ENCODE results near the gene C11orf52.

Gene C11orf52

DNA sequence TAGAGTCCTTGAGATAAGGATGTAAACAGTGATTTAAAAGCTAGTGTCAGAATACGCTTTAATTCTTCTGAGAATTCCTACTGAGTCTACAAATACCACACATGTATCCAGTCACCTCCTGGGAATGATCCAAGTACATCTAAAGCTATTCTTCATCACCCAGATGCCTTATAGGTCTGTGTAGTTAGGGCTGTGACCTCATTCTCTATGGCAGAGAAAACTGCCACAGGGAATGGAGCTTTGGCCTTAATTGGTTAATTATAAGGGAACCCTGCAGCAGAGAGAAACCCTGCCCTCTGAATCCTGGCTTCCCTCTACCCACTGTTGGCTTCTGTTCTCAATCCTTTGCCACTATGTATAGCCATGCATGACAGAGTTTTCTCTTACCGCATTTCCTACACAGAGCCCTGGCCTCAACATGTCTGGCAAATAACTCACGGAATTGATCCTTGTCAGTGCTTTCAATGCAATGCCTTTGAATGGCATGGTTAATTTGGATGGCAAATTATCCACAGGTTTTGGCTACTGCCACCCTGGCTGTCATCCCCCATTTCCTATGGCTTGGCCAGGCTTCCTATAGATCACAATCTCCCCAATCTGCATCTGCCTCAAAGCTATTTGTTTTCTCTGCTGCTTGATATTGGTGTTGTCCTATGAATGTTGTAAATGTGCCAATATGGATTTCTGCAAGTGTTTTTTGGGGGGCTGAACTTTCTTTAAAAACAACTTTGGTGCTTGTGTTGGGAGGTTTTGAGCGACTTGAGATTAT is 21.3 kb downstream of the C11orf52 start:
- no peak for DNase-seq

DNA sequence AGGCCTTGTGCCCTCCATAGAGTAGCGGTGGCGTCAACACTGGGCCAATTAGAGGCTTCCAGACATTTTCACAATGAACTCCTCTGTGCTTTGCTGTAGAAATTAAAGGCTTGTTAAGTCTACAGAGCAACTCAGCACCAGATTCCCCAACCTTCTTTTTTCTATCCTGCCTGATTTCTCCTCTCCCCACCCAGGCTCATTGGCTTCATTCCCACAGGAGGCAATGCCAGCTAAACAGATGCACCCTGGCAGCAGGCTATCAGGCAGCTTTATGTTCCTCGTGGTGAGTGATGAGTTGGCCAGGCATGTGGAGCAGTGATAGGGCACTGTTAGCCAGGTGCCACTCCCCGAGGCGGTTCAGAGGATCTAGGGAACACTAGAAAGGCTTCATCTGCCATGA is 23.2 kb downstream of the C11orf52 start:
- no peak for DNase-seq

DNA sequence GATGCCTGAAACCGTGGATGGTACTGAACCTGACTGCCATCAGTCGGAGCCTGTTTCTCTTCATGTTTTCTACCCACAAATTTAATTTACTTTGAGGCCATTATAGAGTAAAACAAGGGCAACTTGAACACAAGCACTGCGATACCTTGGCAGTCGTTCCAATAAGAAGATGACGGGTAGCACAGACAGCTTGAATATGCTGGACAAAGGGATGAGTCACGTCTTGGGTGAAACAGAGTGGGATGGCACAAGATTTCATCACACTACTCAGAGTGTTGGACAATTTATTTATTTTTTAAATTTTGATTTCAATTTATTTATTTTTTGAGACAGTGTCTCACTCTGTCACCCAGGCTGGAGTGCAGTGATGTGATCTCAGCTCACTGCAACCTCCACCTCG is 24.1 kb downstream of the C11orf52 start:
- no peak for DNase-seq

DNA sequence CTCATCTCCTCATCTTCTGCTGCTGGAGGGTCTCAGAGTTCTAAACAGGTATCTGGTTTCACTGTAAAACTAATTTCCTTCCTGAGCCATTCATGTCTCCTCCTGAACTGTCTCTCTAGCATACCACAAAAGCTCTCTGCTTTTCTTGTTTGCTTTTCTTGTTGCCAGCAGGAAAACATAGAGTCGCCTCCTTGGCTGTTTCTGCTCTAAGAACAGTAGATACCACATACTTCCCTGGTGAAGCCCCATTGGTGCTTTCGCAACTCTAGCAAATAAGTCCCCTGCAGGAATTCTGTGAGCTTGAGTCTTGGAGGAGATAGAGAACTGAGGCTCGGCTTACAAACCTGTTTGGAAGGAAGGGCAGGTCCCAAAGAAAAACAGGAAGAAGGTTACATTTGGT is 25.4 kb downstream of the C11orf52 start:
- no peak for DNase-seq

DNA sequence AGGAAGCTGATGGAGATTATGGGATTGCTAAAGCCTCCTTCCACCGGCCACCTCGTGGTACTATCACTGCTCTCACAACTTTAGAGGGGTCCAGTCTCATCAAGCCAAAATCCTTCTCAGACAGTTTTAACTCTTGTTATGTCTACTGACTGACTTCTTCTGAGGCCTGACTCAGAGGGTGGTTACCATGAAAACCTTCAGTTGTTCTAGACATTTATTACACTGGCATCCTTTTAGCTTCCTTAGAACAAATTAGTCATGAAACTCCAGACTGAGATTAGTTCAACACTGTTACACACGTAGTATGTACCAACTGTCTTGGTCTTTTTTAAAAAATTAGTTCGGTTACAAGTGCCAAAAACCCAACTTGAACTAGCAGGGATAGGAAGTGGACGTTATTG is 25.9 kb downstream of the C11orf52 start:
- no peak for DNase-seq

DNA sequence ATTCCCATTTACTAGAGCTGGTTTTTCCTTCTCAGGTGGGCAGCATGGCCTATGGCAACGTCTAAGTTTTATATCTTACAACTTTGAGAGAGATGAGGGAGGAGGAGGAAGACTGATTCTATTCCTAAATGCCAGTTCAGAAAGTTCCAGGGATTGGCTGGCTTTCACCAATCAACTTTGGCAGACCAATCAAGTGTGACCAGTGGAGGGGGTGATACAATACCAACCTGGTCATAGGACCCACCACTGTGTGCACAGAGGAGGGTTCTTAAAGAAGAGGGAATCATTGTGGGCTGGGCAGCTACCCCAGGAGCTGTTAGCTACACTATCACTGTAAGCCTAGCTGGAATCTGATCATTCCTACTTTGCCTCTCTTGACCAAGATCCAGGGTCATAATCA is 26.5 kb downstream of the C11orf52 start:
- no peak for DNase-seq

DNA sequence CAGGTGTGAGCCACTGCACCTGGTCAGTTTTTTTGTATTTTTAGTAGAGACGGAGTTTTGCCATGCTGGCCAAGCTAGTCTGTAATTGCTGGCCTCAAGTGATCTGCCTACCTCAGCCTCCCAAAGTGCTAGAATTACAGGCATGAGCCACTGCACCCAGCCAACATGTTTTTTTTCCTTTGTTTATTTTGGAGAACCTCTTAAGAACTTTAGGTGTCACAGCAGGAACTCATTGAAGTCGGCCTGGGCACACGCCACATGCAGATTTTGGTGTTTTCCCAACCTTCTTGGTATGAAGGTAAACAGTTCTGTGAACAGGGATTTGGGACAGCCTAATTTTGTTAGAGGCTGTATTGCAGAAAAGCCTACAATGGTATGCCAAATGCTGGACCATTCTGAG is 27.8 kb downstream of the C11orf52 start:
- DNase-seq: no peak

DNA sequence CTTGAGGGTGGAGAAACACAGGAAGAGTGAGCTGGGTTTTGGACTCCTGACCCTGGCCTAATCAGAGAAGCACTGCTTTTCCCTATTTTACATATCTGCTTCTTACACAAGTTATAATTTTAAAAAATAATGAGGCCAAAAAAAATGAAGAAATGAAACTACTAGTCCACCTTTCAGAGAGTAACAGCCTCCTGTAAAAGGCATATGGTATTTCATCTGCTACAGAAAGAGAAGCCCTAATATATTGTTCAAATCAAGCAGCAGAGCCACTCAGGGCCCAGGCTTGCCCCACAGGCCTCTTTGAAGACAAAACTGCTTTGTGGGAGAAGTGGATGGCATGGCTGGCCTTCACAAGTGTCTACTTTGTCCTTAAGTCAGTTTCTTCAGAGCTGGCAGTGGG is 28.4 kb downstream of the C11orf52 start:
- DNase-seq: no peak

DNA sequence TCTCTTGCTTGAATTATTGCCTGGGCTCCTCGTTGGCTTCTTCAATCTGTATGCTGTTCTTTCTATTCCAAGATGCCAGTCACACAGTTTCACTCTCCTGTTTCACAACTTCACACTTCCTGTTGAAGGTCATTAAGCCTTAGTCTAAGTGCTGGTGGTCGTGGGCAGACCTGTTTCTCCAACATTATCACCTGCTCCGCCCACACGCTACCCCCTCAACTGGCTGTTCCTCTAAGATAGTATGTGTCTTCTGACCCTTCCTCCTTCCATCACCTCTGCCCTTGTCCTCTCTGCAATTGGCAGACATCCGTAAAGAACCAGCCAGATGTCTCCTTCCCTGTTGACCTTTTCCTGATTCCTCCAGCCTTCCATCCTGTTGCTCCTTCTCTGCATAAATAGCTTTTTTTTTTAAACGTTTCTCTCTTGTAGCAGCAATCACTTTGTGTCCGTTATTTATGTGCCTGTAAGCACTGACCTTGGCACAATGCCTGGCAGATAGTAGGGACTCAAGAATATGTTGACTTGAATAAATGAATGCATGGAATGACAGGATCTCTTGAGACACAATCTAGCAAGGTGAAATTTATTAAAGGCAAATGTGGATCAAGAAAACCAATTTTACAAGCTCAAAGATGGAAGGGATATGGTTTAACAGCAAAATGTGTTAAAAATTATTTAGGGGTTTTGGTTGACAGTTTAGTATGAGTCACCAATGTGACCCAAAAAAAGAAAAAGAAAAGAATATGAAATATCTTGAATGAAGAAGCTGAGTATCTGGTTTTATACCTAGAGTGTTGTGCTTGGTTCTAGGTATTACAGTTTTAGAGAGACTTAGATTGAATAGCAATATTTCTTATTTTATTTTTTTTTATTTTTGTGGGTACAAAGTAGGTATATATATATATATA is 31.1 kb downstream of the C11orf52 start:
- DNase-seq: no peak

DNA sequence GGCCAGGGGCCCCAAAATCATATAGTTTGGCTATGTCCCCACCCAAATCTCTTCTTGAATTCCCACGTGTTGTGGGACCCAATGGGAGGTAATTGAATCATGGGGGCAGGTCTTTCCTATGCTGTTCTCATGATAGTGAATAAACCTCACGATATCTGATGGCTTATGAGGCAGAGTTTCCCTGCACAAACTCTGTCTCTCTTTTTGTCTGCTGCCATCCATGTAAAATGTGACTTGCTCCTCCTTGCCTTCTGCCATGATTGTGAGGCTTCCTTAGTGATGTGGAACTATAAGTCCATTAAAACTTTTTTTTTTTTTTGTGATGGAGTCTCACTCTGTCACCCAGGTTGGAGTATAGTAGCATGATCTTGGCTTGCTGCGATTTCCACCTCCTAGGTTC is 32.9 kb downstream of the C11orf52 start:
- no peak for DNase-seq

DNA sequence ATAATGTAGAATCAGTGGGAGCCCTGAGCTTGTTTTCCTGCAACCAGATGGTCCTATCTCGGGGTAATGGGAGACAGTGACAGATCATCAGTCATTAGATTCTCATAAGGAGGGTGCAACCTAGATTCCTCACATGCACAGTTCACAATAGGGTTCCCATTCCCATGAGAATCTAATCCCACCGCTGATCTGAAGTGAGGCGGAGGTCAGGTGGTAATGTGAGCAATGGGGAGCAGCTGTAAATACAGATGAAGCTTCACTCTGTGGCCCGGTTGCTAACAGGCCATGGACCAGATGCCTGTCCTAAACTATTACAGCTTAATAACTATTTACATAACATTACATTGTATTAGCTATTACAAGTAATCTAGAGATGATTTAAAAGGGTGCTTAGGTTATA is 35.4 kb downstream of the C11orf52 start:
- no peak for DNase-seq

DNA sequence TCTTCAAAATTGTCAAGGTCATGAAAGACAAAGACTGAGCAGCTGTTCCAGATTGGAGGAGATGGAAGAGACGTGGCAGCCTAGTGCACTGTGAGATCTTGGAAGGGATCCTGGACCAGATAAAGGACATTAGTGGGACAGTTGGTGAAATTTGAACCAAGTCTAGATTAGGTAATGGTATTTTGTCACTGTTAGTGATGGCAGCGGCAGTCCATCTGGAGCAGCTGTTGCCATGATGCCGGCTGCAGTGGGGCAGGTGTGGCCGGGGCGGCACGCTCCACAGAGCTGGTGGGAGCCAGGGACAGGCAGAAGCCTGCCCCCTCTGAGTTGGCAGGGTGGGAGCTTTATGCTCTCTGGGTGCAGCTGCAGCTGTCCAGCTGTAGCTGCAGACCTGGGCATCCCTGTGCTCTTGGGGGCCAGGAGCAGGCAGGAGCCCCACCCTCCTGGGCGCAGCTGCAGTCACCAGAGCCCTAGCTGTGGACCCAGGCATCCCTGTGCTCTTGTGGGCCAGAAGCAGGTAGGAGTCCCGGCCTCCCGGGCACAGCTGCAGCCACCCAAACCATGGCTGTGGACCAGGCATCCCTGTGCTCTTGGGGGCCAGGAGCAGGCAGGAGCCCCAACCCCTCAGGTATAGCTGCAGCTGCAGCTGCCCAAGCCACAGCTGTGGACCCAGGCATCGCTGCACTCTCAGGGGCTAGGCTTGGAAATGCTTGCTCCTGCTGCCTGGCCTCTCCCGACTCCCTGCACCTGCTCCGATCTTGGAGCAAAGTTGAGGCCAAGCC is 39.1 kb downstream of the C11orf52 start:
- DNase-seq: no peak

DNA sequence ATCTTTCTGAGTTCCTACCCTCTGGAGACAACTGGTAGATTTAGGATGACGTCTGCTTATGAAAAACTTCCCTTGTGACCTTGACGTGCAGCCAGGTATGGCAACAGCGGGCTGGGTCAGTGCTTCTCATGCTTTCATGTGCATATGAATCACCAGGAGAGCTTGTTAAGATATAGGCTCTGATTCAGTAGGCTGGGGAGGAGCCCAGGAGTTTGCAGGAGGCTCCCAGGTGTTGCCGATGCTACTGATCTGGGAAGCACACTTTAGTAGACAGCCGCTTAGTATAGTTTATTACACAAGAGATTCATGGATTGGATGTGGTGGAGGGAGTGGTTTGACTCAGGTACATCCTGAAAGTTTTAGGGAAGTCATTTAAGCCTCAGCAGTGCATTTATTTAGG is 42.2 kb downstream of the C11orf52 start:
- DNase-seq: no peak

DNA sequence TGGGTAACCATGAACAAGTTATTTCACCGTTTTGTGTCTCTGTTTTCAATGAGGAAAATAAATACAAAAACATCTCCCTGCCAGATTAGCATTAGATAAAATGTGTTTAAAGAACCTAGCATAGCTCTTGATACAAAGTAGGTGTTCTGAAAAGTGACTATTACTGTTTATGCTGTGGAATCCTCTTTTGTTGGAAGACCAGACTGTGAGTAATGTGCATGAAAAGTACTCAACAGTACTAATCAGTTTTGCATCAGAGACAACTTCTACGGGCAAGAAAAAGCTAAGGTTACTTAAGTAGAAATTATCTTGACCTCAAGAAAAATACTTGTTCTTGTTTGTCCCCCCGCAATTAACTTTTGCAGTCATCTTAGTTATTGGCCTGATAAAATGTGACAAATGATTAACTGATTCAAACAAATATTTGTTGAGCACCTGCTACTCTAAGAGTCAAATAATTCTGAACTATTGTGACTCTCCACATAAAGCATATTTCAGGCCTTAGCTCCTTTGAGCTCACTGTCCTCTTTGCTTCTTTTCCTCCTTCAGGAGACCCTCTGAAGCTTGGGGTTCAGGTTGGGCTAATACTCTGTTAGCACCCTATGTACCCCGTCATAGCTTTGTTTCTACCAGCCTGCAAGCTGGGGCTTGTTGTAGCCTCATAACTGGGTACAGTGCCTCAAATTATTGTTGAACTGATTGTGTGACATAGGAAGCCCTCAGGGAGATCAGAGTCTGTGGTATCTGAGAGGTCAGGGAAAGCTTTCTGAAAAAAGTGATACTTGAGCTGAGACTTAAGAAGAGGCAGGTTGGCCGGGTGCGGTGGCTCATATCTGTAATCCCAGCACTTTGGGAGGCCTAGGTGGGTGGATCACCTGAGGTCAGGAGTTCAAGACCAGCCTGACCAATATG is 42.9 kb downstream of the C11orf52 start:
- no peak for DNase-seq

DNA sequence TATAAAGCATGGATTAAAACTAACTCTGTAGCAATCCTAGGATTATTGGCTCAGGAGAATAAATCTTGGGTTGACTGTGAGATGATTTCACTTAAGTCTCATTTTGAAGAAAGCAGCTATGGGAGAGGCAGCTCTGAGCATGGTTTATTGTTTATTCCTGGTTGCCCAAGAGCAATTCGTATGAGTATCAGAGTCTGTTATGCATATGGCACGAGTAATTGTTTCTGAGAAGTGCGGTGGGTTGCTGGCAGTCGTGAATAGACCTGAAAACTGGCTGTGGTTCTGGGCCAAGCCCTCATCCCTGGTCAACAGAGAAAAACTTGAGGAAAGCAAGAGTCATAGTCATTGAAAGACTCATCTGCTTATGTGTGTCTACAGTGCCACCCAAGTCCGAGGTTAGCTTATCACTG is 45.2 kb downstream of the C11orf52 start:
- no peak for DNase-seq

DNA sequence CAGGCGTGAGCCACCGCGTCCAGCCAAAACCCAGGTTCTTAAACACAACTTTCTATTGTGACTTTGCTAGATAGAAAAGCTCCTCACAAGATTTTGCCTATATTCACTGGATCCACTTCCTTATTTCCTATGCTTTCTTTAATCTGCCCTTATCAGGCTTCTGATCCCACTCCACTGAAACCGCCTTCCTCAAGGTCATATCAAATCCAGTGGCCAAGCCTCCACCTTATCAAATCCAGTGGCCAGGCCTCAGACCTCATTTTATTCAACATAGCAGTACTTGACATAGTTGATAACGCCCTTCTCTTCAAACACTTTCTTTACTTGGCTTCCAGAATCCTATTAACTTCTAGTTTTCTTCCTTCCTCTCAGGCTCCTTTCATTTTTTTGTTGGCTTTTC is 48.0 kb downstream of the C11orf52 start:
- DNase-seq: no peak

DNA sequence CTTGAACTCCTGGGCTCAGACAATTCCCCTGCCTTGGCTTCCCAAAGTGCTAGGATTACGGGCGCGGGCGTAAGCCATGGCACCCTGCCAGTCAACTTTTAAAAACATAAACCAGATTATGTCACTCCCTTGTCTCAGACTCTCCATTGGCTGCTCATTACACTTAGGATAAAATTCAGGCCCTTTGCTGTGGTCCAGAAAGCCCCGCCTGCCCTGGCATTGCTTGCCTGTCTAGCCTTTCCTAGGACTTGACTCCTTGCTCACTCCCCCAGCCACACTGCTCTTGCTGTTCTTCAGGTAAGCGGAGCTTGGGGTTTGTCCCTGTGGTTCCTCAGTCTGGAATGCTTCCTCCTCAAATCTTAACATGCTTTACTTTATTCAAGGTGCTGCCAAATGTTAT is 48.9 kb downstream of the C11orf52 start:
- no peak for DNase-seq

DNA sequence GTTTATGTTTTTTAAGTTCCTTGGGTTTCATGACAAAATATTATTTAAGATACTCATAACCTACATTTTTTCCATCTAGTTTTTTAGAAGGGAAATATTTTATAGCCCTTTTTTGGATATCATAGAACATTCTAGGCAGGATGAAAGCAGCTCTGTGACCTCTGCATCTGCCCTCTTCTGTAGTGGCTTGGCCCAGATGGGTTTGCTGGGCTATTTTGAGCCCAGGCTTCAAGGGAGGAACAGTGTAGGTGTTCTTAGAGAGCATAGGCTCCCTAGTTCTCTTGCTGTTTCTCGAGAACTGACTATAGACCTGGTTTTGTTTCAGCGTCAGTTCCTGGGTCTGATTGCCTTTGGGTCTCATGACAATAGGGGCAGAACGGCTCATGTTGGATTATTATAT is 50.6 kb downstream of the C11orf52 start:
- no peak for DNase-seq

DNA sequence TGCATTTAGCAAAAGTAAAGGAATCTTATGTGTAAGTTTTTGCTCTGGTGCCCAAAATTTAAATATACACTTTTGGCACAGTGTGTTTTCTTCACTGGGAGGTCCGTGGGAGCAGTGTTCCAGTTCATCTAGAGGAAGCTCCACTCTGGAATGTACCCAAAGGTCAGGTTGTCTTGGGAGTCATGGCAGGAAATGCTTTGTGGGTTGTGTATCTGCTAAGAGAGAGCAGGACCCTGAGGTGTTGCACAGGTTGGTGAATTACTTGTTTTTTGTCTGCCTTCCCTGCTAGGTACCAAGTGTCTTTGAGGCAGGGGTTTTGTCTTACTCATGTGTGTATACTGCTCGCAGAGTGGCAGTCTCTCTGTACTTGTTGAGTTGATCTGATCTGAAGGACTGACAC is 55.7 kb downstream of the C11orf52 start:
- DNase-seq: no peak

DNA sequence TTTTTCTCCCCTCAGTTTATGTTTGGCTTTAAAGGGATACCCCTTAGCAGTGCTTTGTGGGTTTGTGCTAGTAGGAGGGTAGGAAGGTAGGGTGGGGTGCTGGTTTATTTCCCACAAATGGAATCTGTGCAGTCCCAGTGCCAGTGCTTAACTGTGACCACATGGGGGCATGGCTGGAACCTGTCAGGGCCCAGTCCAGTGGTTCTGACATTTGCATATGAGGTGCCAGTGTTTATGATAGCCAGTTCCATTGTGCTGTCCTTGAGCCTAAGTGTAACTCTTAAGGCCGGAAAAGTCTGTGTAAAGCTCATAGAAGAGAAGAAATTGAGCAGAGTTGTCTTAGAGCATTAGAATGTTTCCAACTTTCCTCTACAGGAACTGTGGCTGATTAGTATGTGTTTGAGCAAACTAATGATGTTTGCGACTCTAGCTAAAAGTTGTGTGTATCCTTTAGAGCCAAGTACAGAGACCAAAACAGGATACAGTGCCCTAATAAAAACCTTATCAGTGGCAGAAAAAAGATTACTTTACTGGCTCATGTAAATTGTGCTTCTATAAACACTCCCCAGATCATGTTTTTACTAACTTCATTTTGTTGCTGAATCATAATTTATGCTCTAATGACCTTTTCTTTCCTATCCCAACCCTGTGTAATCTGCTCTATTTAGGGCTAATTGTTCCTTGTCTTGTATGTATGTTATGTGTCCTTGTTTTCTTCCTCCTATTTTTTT is 56.5 kb downstream of the C11orf52 start:
- DNase-seq: no peak

DNA sequence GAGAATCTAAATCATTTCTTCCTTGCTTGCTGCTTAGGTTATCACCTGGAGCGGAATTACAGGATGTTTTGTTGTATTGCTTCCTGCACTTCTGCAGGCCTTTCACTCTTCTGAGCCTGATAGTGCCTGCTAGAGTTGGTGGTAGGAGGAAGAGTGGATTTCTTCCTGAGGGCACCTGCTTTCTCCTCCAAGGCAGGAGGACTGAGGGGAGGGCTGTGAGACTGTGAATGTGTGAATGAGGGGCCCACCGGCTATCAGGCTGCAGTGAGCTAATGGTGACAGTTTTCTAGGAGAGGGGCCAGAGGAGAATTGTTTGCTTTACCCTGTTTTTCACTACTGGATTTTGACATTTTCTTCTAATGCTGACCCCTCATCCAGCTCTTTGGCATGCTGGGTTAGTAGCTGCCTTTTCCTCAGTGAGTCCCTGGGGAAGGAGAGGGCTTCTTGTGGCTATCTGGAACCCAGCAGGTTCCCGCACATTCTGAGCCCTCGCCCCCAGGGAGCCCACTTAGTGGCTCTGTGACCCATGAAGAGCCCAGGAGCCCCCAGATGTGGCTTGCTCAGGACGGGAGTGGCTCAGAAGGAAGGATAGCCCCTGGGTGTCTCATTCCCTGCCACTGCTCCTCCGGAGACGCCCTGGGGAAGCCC is 57.5 kb downstream of the C11orf52 start:
- no peak for DNase-seq

Data from NCI-H1048 (cell line).